SKM-1 treated with dmso at 0.1 percent for 144 hours (cell line): ENCODE data around the gene ACSL1.

ENCODE experiments used
- DNase-seq: peaks from one replicate; lab custom pipeline; 2025; ENCODE audit not compliant: unreplicated experiment; lab: John Stamatoyannopoulos, UW

ACSL1 gene

GRCh38 chr4:184825896-184826690, at the start of gene ACSL1:
ACSL1 (minus strand) TSS chr4:184825968; CDS start chr4:184803514, 22,454 bp downstream.
- peak; percentile 83 for DNase-seq

- DNase-seq, result peak; percentile 47
Observed at GRCh38 chr4:184873054-184873453, 47.3 kb upstream of the ACSL1 start.

- no peak for DNase-seq
Observed at GRCh38 chr4:184870718-184871117, 45.0 kb upstream of the ACSL1 start.

GRCh38 chr4:184868623-184869022, 42.9 kb upstream of the ACSL1 start:
- no peak for DNase-seq

- no peak for DNase-seq
Observed at GRCh38 chr4:184863916-184864315, 38.1 kb upstream of the ACSL1 start.

GRCh38 chr4:184861047-184861446, 35.3 kb upstream of the ACSL1 start:
- DNase-seq, result peak; percentile 11

GRCh38 chr4:184860018-184860779, 34.4 kb upstream of the ACSL1 start:
- DNase-seq, result peak; percentile 76

GRCh38 chr4:184857441-184858121, 31.8 kb upstream of the ACSL1 start:
- DNase-seq, result no peak

- DNase-seq, result peak; percentile 20
Observed at GRCh38 chr4:184856277-184856609, 30.5 kb upstream of the ACSL1 start.

GRCh38 chr4:184854673-184855072, 28.9 kb upstream of the ACSL1 start:
- DNase-seq, result peak; percentile 97

- no peak for DNase-seq
Observed at GRCh38 chr4:184853436-184853835, 27.7 kb upstream of the ACSL1 start.

- DNase-seq, result no peak
Observed at GRCh38 chr4:184851886-184852285, 26.1 kb upstream of the ACSL1 start.

- DNase-seq, result peak; percentile 73
Observed at GRCh38 chr4:184851200-184851541, 25.4 kb upstream of the ACSL1 start.

GRCh38 chr4:184850431-184851199, 24.8 kb upstream of the ACSL1 start:
- DNase-seq, result no peak

- DNase-seq, result no peak
Observed at GRCh38 chr4:184850018-184850417, 24.2 kb upstream of the ACSL1 start.

GRCh38 chr4:184849185-184849584, 23.4 kb upstream of the ACSL1 start:
- DNase-seq, result peak; percentile 33

GRCh38 chr4:184848510-184848909, 22.7 kb upstream of the ACSL1 start:
- DNase-seq, result peak; percentile 26

- no peak for DNase-seq
Observed at GRCh38 chr4:184846531-184846930, 20.8 kb upstream of the ACSL1 start.

- DNase-seq, result no peak
Observed at GRCh38 chr4:184845367-184846021, 19.7 kb upstream of the ACSL1 start.

- DNase-seq, result no peak
Observed at GRCh38 chr4:184844742-184845141, 19.0 kb upstream of the ACSL1 start.
